ENCODE data around the gene MARK4. TPM values are rescaled to one million over a fixed set of nuclear protein-coding genes. Genes with fewer than 3 reads are reported as not detected.
A peak's percentile ranks its signal among the peaks of the same experiment; 100 is the strongest.

Gene MARK4
- total RNA-seq, 4 donors from 2014 or later = 10.6 to 14.8 (median 12.0) TPM

DNA sequence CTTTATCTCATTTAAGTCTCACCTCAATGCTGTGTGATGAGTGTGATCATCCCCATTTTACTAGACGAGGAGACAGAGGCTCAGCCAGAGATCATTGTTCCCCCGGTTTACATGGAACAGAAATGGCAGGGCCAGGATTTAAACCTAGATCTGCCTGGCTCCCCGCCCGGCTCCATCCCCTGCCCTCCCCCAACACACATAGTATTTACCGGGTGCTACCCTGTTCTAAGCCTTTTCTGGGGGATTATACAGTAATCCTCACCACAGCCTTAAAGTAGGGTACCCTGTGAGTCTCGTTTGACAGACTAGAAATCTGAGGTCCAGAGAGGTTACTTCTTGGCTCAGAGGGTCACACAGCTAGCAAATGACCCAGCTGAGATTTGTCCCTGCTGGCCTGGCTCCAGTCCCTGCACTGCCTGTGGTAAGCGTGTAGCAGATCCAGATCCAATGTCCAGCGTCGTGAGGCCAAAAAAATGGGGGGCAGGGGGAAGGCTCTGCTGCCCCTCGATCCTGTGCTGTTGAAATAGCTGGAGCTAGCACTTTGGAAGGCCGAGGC, 85.7 kb downstream of the MARK4 start:
- TF ChIP-seq, protein P1, sequence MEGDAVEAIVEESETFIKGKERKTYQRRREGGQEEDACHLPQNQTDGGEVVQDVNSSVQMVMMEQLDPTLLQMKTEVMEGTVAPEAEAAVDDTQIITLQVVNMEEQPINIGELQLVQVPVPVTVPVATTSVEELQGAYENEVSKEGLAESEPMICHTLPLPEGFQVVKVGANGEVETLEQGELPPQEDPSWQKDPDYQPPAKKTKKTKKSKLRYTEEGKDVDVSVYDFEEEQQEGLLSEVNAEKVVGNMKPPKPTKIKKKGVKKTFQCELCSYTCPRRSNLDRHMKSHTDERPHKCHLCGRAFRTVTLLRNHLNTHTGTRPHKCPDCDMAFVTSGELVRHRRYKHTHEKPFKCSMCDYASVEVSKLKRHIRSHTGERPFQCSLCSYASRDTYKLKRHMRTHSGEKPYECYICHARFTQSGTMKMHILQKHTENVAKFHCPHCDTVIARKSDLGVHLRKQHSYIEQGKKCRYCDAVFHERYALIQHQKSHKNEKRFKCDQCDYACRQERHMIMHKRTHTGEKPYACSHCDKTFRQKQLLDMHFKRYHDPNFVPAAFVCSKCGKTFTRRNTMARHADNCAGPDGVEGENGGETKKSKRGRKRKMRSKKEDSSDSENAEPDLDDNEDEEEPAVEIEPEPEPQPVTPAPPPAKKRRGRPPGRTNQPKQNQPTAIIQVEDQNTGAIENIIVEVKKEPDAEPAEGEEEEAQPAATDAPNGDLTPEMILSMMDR (IDR thresholded peaks at IDR 0.05) = no peak
- DNase-seq (ENCODE audit: low spot score) (no peak), ATAC-seq (ENCODE audit: low FRiP score) (no peak)

DNA sequence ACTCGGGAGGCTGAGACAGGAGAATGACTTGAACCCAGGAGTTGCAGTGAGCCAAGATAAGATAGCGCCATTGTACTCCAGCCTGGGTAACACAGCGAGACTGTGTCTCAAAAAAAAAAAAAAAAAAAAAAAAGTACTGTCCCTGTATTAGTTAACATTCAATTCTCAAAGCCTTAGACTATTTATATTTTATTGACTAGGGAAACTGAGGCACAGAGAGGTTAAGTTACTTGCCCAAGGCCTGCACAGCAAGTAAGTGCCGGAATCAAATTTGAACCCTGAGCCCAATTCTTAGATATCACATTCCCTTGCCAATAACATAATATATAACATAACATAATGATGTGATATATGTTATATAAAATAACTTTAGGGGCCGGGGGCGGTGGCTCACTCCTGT, 88.6 kb downstream of the MARK4 start:
- TF ChIP-seq, protein P1 (IDR thresholded peaks at IDR 0.05) = no peak
- DNase-seq (ENCODE audit: low spot score) = no peak
- ATAC-seq (ENCODE audit: low FRiP score) = no peak

DNA sequence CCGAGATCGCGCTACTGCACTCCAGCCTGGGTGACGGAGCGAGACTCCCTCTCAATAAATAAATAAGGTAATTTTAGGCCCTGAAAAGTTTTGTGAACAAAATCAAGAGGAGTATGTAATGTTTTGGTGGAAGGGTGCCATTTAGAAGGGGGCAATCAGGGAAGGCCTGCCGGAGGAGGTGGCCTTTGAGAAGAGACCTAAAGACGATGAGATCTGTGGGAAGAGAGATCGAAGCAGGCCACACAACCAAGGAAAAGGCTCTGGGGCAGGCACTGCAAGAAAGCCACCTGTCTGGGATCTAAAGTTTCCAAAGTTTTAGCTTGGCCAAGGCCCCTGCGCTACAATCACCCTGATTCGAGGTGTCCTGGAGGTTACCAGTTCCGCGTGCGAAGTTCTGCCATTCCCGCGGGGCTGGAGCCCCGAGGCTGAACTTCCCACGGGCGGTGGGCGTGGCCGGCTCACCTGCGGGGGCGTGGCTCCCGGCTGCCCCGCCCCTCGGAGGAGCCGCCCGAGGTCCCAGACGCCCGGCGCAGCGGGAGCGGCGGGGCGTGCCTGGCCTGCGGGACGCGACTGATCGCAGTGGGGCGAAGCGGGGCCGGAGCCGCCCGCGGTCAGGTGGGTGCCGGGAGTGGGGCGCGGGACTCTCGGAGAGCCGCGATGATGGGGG, 89.3 kb downstream of the MARK4 start, which contains the start of gene KLC3:
Gene KLC3, plus strand, starts transcription at position 519 of the 667 bp plus-strand sequence. CDS start 4,792 bp downstream, outside the sequence.
- ATAC-seq (ENCODE audit: low FRiP score) (peak; percentile 28), DNase-seq (ENCODE audit: low spot score) (no peak)
- TF ChIP-seq, protein P1 (IDR thresholded peaks at IDR 0.05) = no peak

DNA sequence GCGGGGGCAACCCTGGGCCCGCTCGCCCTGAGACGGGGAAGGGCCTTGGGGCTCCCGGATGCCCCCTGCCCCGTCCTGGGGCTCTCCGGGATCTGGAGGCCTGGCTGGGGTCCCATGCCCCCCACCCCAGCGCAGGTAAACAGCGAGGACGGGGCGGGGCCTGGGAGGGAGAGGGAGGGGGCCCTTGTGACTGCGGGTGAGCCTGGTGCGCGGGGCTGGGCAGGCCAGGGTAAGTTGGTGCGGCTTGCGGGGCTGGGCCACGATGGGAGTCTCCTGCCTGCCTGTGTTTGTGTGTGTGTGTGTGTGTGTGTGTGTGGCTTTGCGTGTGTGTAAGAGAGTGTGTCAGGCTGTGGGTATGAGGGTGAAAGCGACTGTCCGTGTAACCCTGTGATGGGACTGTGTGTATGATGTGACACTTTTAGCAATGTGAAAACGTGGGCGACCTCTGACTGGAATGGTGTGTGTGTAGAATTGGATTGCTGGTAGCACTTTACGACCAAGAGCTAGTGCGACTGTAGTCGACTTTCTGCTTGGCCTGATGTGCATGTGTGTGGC, 89.9 kb downstream of the MARK4 start:
- TF ChIP-seq, protein P1 (IDR thresholded peaks at IDR 0.05) = no peak
- no peak for DNase-seq (ENCODE audit: low spot score)
- ATAC-seq (ENCODE audit: low FRiP score) = no peak

DNA sequence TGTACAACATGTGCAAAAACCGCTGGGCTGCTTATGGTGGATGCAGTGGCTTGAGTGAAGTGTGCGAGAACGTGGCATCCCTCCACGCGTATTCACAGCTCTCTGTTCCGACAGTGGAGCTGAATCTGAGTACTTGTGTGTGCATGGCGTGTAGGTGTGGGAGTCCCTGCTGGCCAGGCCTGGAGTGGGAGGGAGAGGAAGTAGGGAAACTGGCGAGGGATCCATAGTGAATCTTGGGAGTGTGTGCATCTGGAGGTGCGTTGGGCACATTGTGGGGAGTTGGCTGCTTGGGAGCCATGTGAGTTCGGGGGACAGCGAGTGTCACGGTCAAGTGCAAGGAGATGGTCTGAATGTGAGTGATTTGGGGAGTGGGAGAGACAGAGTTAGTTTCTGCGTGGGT, 91.8 kb downstream of the MARK4 start:
- DNase-seq (ENCODE audit: low spot score) (no peak), ATAC-seq (ENCODE audit: low FRiP score) (no peak)
- TF ChIP-seq, protein P1 (IDR thresholded peaks at IDR 0.05) = no peak

DNA sequence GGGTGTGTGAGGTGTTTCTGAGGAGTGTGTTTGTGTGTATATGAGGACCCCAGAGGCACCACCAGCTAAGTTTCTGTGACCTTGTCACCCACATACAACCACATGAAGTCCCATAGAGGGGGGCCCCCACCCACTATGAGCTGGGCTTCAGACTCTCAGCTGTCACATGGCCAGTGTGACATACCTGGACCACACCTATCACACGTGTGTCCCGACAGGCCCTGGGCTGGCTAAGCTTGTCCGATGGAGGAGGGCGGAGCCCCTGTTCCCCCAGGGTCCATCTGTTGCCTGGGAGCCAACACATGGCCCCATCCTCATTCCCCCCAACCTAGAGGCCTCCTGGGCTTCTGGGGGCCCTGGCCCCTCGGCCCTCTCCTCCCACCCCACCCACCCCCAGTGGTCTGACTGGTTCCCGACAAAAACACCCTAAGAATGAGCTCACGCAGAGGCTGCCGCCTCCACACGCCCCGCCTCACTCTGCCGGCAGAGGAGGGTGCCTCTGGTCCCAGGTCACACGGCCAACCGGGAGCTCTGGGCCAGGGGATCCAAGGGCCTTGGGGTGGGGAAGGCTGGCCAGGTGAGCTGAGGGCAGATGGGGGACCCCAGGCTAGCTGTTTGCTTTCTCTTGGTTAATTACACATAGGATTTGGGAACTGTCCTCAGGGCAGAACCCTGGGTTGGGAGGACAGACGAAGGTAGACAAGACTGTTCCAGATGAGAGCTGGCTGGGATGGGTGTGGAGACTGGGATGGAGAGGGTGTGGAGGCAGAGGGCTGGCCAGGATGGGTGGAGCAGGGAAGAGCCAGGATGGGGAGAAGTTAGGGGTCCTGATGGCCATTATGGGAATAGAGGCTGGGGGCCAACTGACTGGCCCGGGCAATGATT, 93.8 kb downstream of the MARK4 start:
- ATAC-seq (ENCODE audit: low FRiP score) (no peak), DNase-seq (ENCODE audit: low spot score) (no peak)
- TF ChIP-seq, protein P1 (IDR thresholded peaks at IDR 0.05) = no peak
